Measurements from ENCODE around the gene ARID1B.

The ARID1B gene

GRCh38 chr6:157083343-157083742 is 306.2 kb downstream of the ARID1B start:
- Histone ChIP-seq H3K4me1 (peaks cover 5% of the 10 kb centered on the region), H3K27me3 (no peaks in the 10 kb centered on the region), H3K36me3 (peaks cover 8% of the 10 kb centered on the region), H3K4me3 (ENCODE audit: low read depth, low read length) (no peak overlapping the region), H3K9me3 (no peaks in the 10 kb centered on the region)
- TF ChIP-seq CTCF (IDR thresholded peaks at IDR 0.05; ENCODE audit: low read depth, low read length) = no peak
- no peak for DNase-seq

- Histone ChIP-seq H3K9me3 (no peaks in the 10 kb centered on the region), H3K4me3 (ENCODE audit: low read depth, low read length) (no peak overlapping the region), H3K27me3 (no peaks in the 10 kb centered on the region), H3K36me3 (peaks cover 10% of the 10 kb centered on the region), H3K4me1 (peaks cover 30% of the 10 kb centered on the region)
- no peak for DNase-seq
- no peak for TF ChIP-seq CTCF (IDR thresholded peaks at IDR 0.05; ENCODE audit: low read depth, low read length)
These were observed 309.5 kb downstream of the ARID1B start for GRCh38 chr6:157086632-157087031.

GRCh38 chr6:157087974-157088373 is 310.8 kb downstream of the ARID1B start:
- Histone ChIP-seq H3K9me3 (no peaks in the 10 kb centered on the region), H3K4me1 (peaks cover 33% of the 10 kb centered on the region), H3K4me3 (ENCODE audit: low read depth, low read length) (no peak overlapping the region), H3K27me3 (no peaks in the 10 kb centered on the region), H3K36me3 (peaks cover 10% of the 10 kb centered on the region)
- TF ChIP-seq CTCF (IDR thresholded peaks at IDR 0.05; ENCODE audit: low read depth, low read length) = no peak
- no peak for DNase-seq

- no peaks in the 10 kb centered on the region for H3K27me3 ChIP-seq
- H3K36me3 ChIP-seq = peaks cover 10% of the 10 kb centered on the region
- no peak overlapping the region for H3K4me3 ChIP-seq (ENCODE audit: low read depth, low read length)
- no peak for TF ChIP-seq CTCF (IDR thresholded peaks at IDR 0.05; ENCODE audit: low read depth, low read length)
- DNase-seq = no peak
- peaks cover 33% of the 10 kb centered on the region for H3K4me1 ChIP-seq
- no peaks in the 10 kb centered on the region for H3K9me3 ChIP-seq
These were observed 311.7 kb downstream of the ARID1B start for GRCh38 chr6:157088841-157089240.

GRCh38 chr6:157089258-157089657 is 312.1 kb downstream of the ARID1B start:
- H3K4me3 ChIP-seq (ENCODE audit: low read depth, low read length) = no peak overlapping the region

GRCh38 chr6:157089851-157090250 is 312.7 kb downstream of the ARID1B start:
- no peak for TF ChIP-seq CTCF (IDR thresholded peaks at IDR 0.05; ENCODE audit: low read depth, low read length)
- DNase-seq = no peak
- Histone ChIP-seq H3K27me3 (no peaks in the 10 kb centered on the region), H3K9me3 (no peaks in the 10 kb centered on the region), H3K4me3 (ENCODE audit: low read depth, low read length) (no peak overlapping the region), H3K36me3 (peaks cover 6% of the 10 kb centered on the region), H3K4me1 (peaks cover 33% of the 10 kb centered on the region)

More at GRCh38 chr6:157089258-157089657, 312.1 kb downstream of the ARID1B start:
- H3K36me3 ChIP-seq = peaks cover 10% of the 10 kb centered on the region
- TF ChIP-seq CTCF (IDR thresholded peaks at IDR 0.05; ENCODE audit: low read depth, low read length) = no peak
- no peaks in the 10 kb centered on the region for H3K9me3 ChIP-seq
- H3K4me1 ChIP-seq = peaks cover 33% of the 10 kb centered on the region
- no peaks in the 10 kb centered on the region for H3K27me3 ChIP-seq
- peak; percentile 64 for DNase-seq
